Measurements from ENCODE around the gene GNG12. TPM values are rescaled to one million over a fixed set of nuclear protein-coding genes. Genes with fewer than 3 reads are reported as not detected.

The GNG12 gene
- total RNA-seq, 1 experiment from 2014 or later: 14.3 TPM

DNA sequence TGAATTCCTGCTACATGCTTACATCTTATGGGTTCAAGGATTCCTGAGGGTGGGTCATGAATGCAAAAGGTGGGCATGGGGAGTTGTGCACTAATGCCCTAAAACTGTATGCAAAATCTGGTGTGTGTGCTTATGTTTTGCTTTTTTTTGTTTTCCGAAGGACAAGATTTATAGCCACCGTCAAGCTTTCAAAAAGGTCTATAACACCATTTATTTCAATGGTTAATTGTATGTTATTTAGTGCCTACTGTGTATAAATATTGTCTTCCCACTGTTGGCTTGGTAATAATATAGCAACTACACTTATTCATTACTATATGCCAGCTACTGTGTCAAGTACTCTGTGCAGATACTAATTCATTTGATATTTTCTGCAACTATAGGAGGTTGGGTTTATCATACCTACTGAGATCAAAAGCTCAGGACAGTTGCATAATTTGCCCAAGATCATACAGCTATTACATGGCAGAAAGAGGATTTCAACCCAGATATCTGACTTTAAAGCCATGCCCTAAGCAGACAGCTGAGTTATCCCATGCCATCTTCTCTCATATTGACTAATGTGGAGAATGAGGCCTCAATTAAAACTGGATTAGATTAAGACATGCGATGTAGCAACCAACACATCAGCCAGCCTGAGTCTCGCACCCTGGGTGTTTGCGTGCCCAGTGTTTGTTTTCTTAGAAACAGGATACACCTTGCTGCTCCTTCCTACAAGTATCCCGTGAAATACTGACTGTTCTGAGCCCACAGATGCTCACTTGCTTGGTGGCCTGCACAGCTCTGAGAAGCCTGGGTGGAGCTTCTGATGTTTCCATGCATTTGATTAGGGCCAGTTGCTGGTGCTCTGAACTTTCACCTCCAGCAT is 113.7 kb downstream of the GNG12 start:
- Histone ChIP-seq H2BK15ac (ENCODE audit: low read depth, low read length) (no peak overlapping the region), H3K9me3 (ENCODE audit: control insufficient read depth, low read depth, low read length) (no peaks in the 10 kb centered on the region), H3K27me3 (ENCODE audit: insufficient read depth, low read length) (no peaks in the 10 kb centered on the region), H3K18ac (ENCODE audit: insufficient read length, low read depth, low read length) (no peak overlapping the region), H2BK120ac (ENCODE audit: low read depth, low read length, poor library complexity, severe bottlenecking) (no peak overlapping the region), H2BK20ac (ENCODE audit: low read depth, low read length, poor library complexity, severe bottlenecking) (no peak overlapping the region), H3K56ac (ENCODE audit: insufficient read length, low read depth, low read length) (no peak overlapping the region), H3K79me2 (ENCODE audit: insufficient read depth, low read length) (no peaks in the 10 kb centered on the region), H4K91ac (ENCODE audit: insufficient read length, low read depth, low read length) (no peak overlapping the region), H3T11ph (ENCODE audit: low read length) (no peak overlapping the region), H3K9ac (ENCODE audit: extremely low read depth, insufficient read length, low read length) (no peak overlapping the region), H3K23ac (ENCODE audit: insufficient read length, low read depth, low read length) (no peak overlapping the region), H4K5ac (ENCODE audit: insufficient read length, low read depth, low read length) (no peak overlapping the region), H3K4ac (ENCODE audit: low read depth, low read length) (no peak overlapping the region), H3K27ac (ENCODE audit: insufficient read length, low read depth, low read length) (no peak overlapping the region), H2BK12ac (ENCODE audit: insufficient read length, low read depth, low read length) (no peak overlapping the region), H2AFZ (ENCODE audit: low read length) (no peak overlapping the region), H2BK5ac (ENCODE audit: insufficient read length, low read length) (no peak overlapping the region), H3K14ac (ENCODE audit: insufficient read depth, low read length) (no peak overlapping the region), H2AK5ac (ENCODE audit: insufficient read length, low read length) (no peak overlapping the region), H3K4me1 (ENCODE audit: insufficient read depth, low read length) (peaks cover 5% of the 10 kb centered on the region; the same call in 1 of the 2 replicates), H3K23me2 (ENCODE audit: insufficient read length, low read depth, low read length, poor library complexity, severe bottlenecking) (no peaks in the 10 kb centered on the region), H4K8ac (replicated peaks; ENCODE audit: insufficient read length, low read depth, low read length) (no peak overlapping the region), H3K79me1 (ENCODE audit: insufficient read depth, low read depth, low read length, poor library complexity, severe bottlenecking) (no peaks in the 10 kb centered on the region), H3K4me2 (ENCODE audit: insufficient read depth, insufficient read length, low read length) (no peak overlapping the region), H4K20me1 (ENCODE audit: control insufficient read depth, insufficient read depth, insufficient read length) (no peaks in the 10 kb centered on the region)
- no peaks in the 10 kb centered on the region for H3K27me3 Mint-ChIP-seq (ENCODE audit: low read depth)
- no peak overlapping the region for H3K4me3 Mint-ChIP-seq
- no peaks in the 10 kb centered on the region for H3K9me3 Mint-ChIP-seq
- H3K27ac Mint-ChIP-seq: no peak overlapping the region
- TF ChIP-seq, protein P1, sequence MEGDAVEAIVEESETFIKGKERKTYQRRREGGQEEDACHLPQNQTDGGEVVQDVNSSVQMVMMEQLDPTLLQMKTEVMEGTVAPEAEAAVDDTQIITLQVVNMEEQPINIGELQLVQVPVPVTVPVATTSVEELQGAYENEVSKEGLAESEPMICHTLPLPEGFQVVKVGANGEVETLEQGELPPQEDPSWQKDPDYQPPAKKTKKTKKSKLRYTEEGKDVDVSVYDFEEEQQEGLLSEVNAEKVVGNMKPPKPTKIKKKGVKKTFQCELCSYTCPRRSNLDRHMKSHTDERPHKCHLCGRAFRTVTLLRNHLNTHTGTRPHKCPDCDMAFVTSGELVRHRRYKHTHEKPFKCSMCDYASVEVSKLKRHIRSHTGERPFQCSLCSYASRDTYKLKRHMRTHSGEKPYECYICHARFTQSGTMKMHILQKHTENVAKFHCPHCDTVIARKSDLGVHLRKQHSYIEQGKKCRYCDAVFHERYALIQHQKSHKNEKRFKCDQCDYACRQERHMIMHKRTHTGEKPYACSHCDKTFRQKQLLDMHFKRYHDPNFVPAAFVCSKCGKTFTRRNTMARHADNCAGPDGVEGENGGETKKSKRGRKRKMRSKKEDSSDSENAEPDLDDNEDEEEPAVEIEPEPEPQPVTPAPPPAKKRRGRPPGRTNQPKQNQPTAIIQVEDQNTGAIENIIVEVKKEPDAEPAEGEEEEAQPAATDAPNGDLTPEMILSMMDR (conservative IDR thresholded peaks at IDR 0.05): no peak
- no peak for DNase-seq
- H3K4me1 Mint-ChIP-seq: peaks cover 6 to 7% of the 10 kb centered on the region in 2 experiments
- WGBS (ENCODE audit: extremely low coverage, insufficient read length, low lambda C conversion rate): no CpG with 5 or more reads among the region's 6 CpGs
- H3K36me3 Mint-ChIP-seq (ENCODE audit: insufficient read depth in 1 of 3, low read depth in 3 of 3): no peaks in the 10 kb centered on the region

Data from H9 (cell line).